NCI-H446 (cell line): ENCODE data around the gene CELF4.

Source experiments
- DNase-seq, 2 experiments: peaks; one replicate each; lab custom pipeline; 2025; lab: John Stamatoyannopoulos, UW

Gene CELF4

GRCh38 chr18:37252854-37253393 is 312.7 kb downstream of the CELF4 start:
- no peak for DNase-seq

- no peak for DNase-seq
Measured at GRCh38 chr18:37252342-37252741, 313.3 kb downstream of the CELF4 start.

- DNase-seq, result peak in 1 of 2 experiments; percentile 46
Measured at GRCh38 chr18:37251679-37252078, 313.9 kb downstream of the CELF4 start.

- DNase-seq, result no peak
Measured at GRCh38 chr18:37249895-37250618, 315.5 kb downstream of the CELF4 start.

GRCh38 chr18:37249171-37249886 is 316.3 kb downstream of the CELF4 start:
- DNase-seq, result no peak

GRCh38 chr18:37248281-37248680 is 317.3 kb downstream of the CELF4 start:
- no peak for DNase-seq

GRCh38 chr18:37247497-37248161 is 318.0 kb downstream of the CELF4 start:
- DNase-seq, result no peak

- DNase-seq, result no peak
Measured at GRCh38 chr18:37246779-37247340, 318.7 kb downstream of the CELF4 start.

GRCh38 chr18:37244618-37245017 is 321.0 kb downstream of the CELF4 start:
- no peak for DNase-seq

GRCh38 chr18:37243741-37244140 is 321.9 kb downstream of the CELF4 start:
- DNase-seq, result no peak

- no peak for DNase-seq
Measured at GRCh38 chr18:37242826-37243560, 322.6 kb downstream of the CELF4 start.

- no peak for DNase-seq
Measured at GRCh38 chr18:37242091-37242490, 323.5 kb downstream of the CELF4 start.

- no peak for DNase-seq
Measured at GRCh38 chr18:37238282-37239108, 327.1 kb downstream of the CELF4 start.

- DNase-seq, result no peak
Measured at GRCh38 chr18:37235583-37235982, 330.0 kb downstream of the CELF4 start.

GRCh38 chr18:37231251-37231650 is 334.3 kb downstream of the CELF4 start:
- DNase-seq, result no peak

GRCh38 chr18:37230768-37231167 is 334.8 kb downstream of the CELF4 start:
- DNase-seq, result no peak

- DNase-seq, result no peak
Measured at GRCh38 chr18:37225279-37225678, 340.3 kb downstream of the CELF4 start.

GRCh38 chr18:37222999-37223378 is 342.6 kb downstream of the CELF4 start:
- no peak for DNase-seq

GRCh38 chr18:37222354-37222998 is 343.1 kb downstream of the CELF4 start:
- DNase-seq, result peak in 1 of 2 experiments; percentile 9

GRCh38 chr18:37219257-37219656 is 346.3 kb downstream of the CELF4 start:
- no peak for DNase-seq
